ENCODE data around the gene KLRF1. TPM values are rescaled to one million over a fixed set of nuclear protein-coding genes. Genes with fewer than 3 reads are reported as not detected.

The KLRF1 gene
- total RNA-seq, 1 donor from 2014 or later = not detected

DNA sequence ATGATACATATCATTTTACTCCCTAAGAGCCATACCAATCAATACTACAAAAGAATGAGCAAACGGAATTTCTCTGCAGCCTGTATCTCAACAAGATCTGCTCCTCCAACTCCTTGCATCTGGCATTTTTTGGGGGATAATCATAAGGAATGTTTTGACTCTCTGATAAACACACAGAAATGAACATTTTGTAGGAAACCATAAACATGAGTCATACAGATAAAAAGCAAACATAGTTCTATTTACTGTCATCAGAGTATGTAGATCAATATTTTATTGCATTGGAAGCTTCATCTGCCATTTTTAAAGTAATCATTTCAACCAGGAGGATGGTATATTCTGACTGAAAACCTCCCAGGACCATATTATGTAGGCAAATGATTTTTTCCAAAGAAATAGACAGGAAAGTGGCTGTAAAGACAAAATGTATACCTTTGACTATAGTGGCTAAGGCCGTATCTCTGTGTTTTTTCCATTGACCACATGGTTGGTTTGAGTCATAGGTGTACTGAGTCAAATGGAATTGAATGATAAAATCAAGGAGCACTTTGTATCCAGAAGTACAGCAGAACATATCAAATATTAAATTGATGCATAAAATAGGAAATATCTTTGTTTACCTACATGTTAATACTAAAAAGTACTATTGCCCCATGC, 34.2 kb upstream of the KLRF1 start:
- H3K9me3 Mint-ChIP-seq (ENCODE audit: unreplicated experiment) = no peaks in the 10 kb centered on the region
- H3K4me3 ChIP-seq (ENCODE audit: insufficient read depth, low read depth, low read length) = no peak overlapping the region
- H3K36me3 ChIP-seq (ENCODE audit: insufficient read depth, low read length) = no peaks in the 10 kb centered on the region
- H3K27me3 ChIP-seq (ENCODE audit: insufficient read depth, low read length) = no peaks in the 10 kb centered on the region
- H3K27ac ChIP-seq (ENCODE audit: low read depth, low read length) = peak overlapping the region; percentile 64
- H3K4me1 Mint-ChIP-seq (ENCODE audit: low read depth, unreplicated experiment) = peaks cover 15% of the 10 kb centered on the region
- H3K27ac Mint-ChIP-seq (ENCODE audit: unreplicated experiment) = no peak overlapping the region
- TF ChIP-seq, protein P1, sequence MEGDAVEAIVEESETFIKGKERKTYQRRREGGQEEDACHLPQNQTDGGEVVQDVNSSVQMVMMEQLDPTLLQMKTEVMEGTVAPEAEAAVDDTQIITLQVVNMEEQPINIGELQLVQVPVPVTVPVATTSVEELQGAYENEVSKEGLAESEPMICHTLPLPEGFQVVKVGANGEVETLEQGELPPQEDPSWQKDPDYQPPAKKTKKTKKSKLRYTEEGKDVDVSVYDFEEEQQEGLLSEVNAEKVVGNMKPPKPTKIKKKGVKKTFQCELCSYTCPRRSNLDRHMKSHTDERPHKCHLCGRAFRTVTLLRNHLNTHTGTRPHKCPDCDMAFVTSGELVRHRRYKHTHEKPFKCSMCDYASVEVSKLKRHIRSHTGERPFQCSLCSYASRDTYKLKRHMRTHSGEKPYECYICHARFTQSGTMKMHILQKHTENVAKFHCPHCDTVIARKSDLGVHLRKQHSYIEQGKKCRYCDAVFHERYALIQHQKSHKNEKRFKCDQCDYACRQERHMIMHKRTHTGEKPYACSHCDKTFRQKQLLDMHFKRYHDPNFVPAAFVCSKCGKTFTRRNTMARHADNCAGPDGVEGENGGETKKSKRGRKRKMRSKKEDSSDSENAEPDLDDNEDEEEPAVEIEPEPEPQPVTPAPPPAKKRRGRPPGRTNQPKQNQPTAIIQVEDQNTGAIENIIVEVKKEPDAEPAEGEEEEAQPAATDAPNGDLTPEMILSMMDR (IDR thresholded peaks at IDR 0.05; ENCODE audit: insufficient read depth, low read depth, low read length) = no peak
- no peak for TF ChIP-seq EZH2 (IDR thresholded peaks at IDR 0.05; ENCODE audit: insufficient read depth, low read length)
- peak overlapping the region; percentile 66 for H3K4me2 ChIP-seq (ENCODE audit: low read length)
- H3K27me3 Mint-ChIP-seq (ENCODE audit: low read depth, unreplicated experiment) = no peaks in the 10 kb centered on the region
- no peak overlapping the region for H3K4me3 Mint-ChIP-seq (ENCODE audit: unreplicated experiment)
- peak; percentile 78 for DNase-seq (ENCODE audit: low read depth)
- peak; percentile 82 for FAIRE-seq
- no peak overlapping the region for H3K9ac ChIP-seq (ENCODE audit: low read length)
- H4K20me1 ChIP-seq (ENCODE audit: insufficient read depth, low read length) = no peaks in the 10 kb centered on the region
- H3K36me3 Mint-ChIP-seq (ENCODE audit: low read depth, unreplicated experiment) = no peaks in the 10 kb centered on the region
- no peaks in the 10 kb centered on the region for H3K9me3 ChIP-seq (ENCODE audit: insufficient read depth, low read depth, low read length)
- H3K79me2 ChIP-seq (ENCODE audit: insufficient read depth, low read length) = no peaks in the 10 kb centered on the region
- H3K4me1 ChIP-seq (ENCODE audit: insufficient read depth, low read length) = peaks cover 12% of the 10 kb centered on the region
- H2AFZ ChIP-seq (ENCODE audit: low read depth, low read length) = no peak overlapping the region

DNA sequence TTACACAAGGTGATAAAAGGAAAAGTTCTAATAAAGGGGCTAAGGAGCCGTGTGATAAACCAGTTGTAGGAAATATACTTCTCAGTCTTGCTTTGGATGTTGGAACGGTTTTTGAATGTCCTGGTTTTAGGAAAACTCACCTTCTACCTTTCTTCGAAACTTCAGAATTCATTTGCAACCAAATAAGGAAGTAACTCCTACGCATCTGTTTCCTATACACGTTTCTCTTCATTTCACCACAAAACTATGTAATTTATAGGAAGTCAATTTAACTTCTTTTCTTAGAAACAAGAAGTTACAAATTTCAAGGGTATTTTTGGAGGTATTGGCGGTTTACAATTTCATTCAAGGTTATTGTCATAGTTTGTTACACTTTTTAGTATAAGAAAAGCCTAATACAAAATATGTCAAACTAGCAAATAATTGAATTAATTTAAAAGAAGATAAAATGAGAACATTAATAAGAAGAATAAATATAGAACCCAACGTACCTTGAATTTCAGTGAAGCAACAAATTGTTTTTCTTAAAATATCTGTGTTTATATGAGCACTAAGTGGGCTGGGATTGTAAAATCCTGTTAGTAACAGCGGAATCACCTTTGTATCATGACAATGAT, 33.4 kb upstream of the KLRF1 start:
- no peak overlapping the region for H2AFZ ChIP-seq (ENCODE audit: low read depth, low read length)
- Mint-ChIP-seq H3K4me1 (ENCODE audit: low read depth, unreplicated experiment) (peaks cover 15% of the 10 kb centered on the region), H3K27ac (ENCODE audit: unreplicated experiment) (no peak overlapping the region), H3K27me3 (ENCODE audit: low read depth, unreplicated experiment) (no peaks in the 10 kb centered on the region), H3K36me3 (ENCODE audit: low read depth, unreplicated experiment) (no peaks in the 10 kb centered on the region), H3K9me3 (ENCODE audit: unreplicated experiment) (no peaks in the 10 kb centered on the region), H3K4me3 (ENCODE audit: unreplicated experiment) (no peak overlapping the region)
- H3K79me2 ChIP-seq (ENCODE audit: insufficient read depth, low read length) = no peaks in the 10 kb centered on the region
- no peaks in the 10 kb centered on the region for H4K20me1 ChIP-seq (ENCODE audit: insufficient read depth, low read length)
- DNase-seq (ENCODE audit: low read depth) = no peak
- H3K4me1 ChIP-seq (ENCODE audit: insufficient read depth, low read length) = peaks cover 12% of the 10 kb centered on the region
- TF ChIP-seq, protein P1 (IDR thresholded peaks at IDR 0.05; ENCODE audit: insufficient read depth, low read depth, low read length) = no peak
- TF ChIP-seq EZH2 (IDR thresholded peaks at IDR 0.05; ENCODE audit: insufficient read depth, low read length) = no peak
- peak overlapping the region; percentile 66 for H3K4me2 ChIP-seq (ENCODE audit: low read length)
- H3K4me3 ChIP-seq (ENCODE audit: insufficient read depth, low read depth, low read length) = no peak overlapping the region
- no peaks in the 10 kb centered on the region for H3K36me3 ChIP-seq (ENCODE audit: insufficient read depth, low read length)
- H3K9me3 ChIP-seq (ENCODE audit: insufficient read depth, low read depth, low read length) = no peaks in the 10 kb centered on the region
- no peak for FAIRE-seq
- H3K27ac ChIP-seq (ENCODE audit: low read depth, low read length) = peak overlapping the region; percentile 64
- H3K9ac ChIP-seq (ENCODE audit: low read length) = no peak overlapping the region
- H3K27me3 ChIP-seq (ENCODE audit: insufficient read depth, low read length) = no peaks in the 10 kb centered on the region
